Adrenal gland (tissue), 5 donors: ENCODE measurements around the gene MGAM2.

ENCODE experiments used
- CTCF ChIP-seq, 6 experiments: fragments of 450-650 bp in 4 of 6; fragments of 200-600 bp in 2 of 6; sonication (generic) in 1 of 6; IDR thresholded peaks; 1 replicate in 5 of 6; 2 replicates in 1 of 6; pipeline versions ENCODE4 v1.5.1 to v1.8.0; 2016 to 2021; ENCODE audit warnings: antibody characterized with exemption in 6 of 6, mild to moderate bottlenecking in 2 of 6, moderate library complexity in 1 of 6
- POLR2A ChIP-seq, 2 donors: fragments of 450-650 bp; IDR thresholded peaks; one replicate each; pipeline ENCODE4 v1.6.1; 2017; ENCODE audit warnings: antibody characterized with exemption in 2 of 2, mild to moderate bottlenecking in 2 of 2, moderate library complexity in 1 of 2
- donor health status: DM: no; HTN: no; CAD: no.

- TF ChIP-seq POLR2A (IDR thresholded peaks at IDR 0.05) (no peak), CTCF (IDR thresholded peaks at IDR 0.05) (no peak)
Observed at GRCh38 chr7:142181211-142181610, 69.7 kb downstream of the MGAM2 start.
